ENCODE data around the gene ZNF516. TPM values are rescaled to one million over a fixed set of nuclear protein-coding genes. Genes with fewer than 3 reads are reported as not detected.

The ZNF516 gene
- total and polyA plus RNA-seq, 7 donors = 2.4 to 20.6 (median 9.6) TPM

DNA sequence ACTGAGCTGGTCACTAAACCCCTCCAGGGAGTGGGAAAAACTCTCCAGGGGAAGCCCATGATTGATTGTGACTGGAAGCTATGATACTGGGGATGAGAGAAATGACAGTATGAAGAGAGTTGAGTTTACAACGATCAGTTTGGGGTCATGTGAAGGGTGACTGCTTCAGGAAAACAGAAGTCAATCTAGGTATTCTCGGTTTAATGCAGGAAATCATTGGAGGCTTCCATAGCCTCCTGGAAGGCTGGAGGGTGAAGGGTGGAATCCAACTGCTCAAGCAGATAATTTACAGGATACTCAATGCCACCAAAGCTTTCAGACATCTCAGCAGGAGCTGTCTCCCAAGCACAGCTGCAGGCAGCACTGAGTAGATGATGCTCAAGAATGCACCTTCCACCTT, 154.6 kb downstream of the ZNF516 start:
- TF ChIP-seq, protein P1, sequence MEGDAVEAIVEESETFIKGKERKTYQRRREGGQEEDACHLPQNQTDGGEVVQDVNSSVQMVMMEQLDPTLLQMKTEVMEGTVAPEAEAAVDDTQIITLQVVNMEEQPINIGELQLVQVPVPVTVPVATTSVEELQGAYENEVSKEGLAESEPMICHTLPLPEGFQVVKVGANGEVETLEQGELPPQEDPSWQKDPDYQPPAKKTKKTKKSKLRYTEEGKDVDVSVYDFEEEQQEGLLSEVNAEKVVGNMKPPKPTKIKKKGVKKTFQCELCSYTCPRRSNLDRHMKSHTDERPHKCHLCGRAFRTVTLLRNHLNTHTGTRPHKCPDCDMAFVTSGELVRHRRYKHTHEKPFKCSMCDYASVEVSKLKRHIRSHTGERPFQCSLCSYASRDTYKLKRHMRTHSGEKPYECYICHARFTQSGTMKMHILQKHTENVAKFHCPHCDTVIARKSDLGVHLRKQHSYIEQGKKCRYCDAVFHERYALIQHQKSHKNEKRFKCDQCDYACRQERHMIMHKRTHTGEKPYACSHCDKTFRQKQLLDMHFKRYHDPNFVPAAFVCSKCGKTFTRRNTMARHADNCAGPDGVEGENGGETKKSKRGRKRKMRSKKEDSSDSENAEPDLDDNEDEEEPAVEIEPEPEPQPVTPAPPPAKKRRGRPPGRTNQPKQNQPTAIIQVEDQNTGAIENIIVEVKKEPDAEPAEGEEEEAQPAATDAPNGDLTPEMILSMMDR (IDR thresholded peaks at IDR 0.05) = no peak
- H3K4me1 ChIP-seq = no peaks in the 10 kb centered on the region
- H3K9me3 ChIP-seq = peaks cover 5% of the 10 kb centered on the region
- no peak for DNase-seq
- no peaks in the 10 kb centered on the region for H3K36me3 ChIP-seq (ENCODE audit: insufficient read depth in 1 of 2, low read depth in 1 of 2)
- H3K27ac ChIP-seq = no peak overlapping the region
- H3K27me3 ChIP-seq (ENCODE audit: insufficient read depth in 3 of 3, low read length in 2 of 3) = no peaks in the 10 kb centered on the region
- no peak overlapping the region for H3K4me3 ChIP-seq
- no peak for ATAC-seq
- intact Hi-C loops (cut with DNase I) = loop anchor here in 1 of 2 donors (10.0 kb wide), 1 partner anchor 1686 kb away; no protein-coding TSS in a partner anchor
- 91 to 92% (median 91%) methylated on average over 2 of the region's 2 CpGs for whole genome bisulfite sequencing, 3 donors

DNA sequence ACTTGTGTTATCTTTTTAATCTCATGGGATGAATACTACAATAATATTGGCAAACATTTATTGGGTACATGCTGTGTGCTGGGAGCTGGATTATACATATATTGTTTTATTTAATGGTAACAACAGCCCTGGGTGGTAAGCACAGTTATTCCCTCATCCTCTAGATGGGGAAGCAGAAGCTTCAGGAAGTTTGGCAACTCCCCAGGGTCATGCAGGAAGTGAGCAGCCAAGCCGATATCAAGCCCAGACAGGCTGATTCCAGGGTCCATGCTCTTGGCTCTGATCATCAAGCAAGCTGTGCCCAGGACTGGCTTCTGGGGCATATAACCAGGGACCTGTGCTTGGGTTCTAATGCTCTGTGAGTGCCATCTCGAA, 155.8 kb downstream of the ZNF516 start:
- intact Hi-C loops (cut with DNase I) = no loop called here
- 54 to 59% (median 56%) methylated on average over 2 of the region's 2 CpGs for WGBS, 3 donors
- H3K27me3 ChIP-seq (ENCODE audit: insufficient read depth in 3 of 3, low read length in 2 of 3) = no peaks in the 10 kb centered on the region
- DNase-seq (no peak), ATAC-seq (no peak)
- H3K9me3 ChIP-seq = peaks cover 5% of the 10 kb centered on the region
- TF ChIP-seq, protein P1 (IDR thresholded peaks at IDR 0.05) = no peak
- H3K4me3 ChIP-seq = no peak overlapping the region
- no peaks in the 10 kb centered on the region for H3K4me1 ChIP-seq
- no peaks in the 10 kb centered on the region for H3K36me3 ChIP-seq (ENCODE audit: insufficient read depth in 1 of 2, low read depth in 1 of 2)
- no peak overlapping the region for H3K27ac ChIP-seq

DNA sequence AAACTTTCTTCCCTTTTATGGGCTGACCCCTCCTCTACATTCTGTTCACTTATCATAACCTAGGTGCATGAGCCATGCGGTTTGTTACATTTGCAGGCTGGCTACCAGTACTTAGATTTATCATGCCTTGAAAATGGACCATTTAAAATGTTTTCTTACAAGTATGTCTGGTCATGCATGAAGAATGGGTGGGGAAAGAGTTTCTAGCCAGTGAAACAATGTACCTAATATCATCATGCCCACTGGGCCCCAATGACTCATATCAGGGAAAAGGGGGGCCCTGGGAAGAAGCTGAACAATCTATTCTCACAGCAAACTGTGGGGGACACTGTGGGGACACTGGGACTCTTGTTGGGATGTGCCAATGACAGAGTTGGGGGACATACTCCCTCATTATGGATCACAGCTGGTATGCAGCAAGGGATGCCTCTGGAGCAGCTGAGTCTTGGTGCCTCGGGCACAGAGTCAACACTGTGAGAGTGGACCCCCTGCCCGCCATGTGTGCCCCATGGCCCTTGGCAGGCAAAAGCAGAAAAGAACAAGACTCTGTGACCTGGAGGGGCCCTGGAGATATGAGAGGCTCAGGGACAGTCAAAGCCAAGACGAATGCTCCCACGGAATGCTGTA, 156.3 kb downstream of the ZNF516 start:
- no peaks in the 10 kb centered on the region for H3K36me3 ChIP-seq (ENCODE audit: insufficient read depth in 1 of 2, low read depth in 1 of 2)
- peaks cover 5% of the 10 kb centered on the region for H3K9me3 ChIP-seq
- ATAC-seq (no peak), DNase-seq (no peak)
- no peak overlapping the region for H3K27ac ChIP-seq
- no peaks in the 10 kb centered on the region for H3K4me1 ChIP-seq
- H3K4me3 ChIP-seq = no peak overlapping the region
- intact Hi-C loops (cut with DNase I) = no loop called here
- TF ChIP-seq, protein P1 (IDR thresholded peaks at IDR 0.05) = no peak
- WGBS, 3 donors = 77 to 87% (median 78%) methylated on average over 5 of the region's 5 CpGs
- H3K27me3 ChIP-seq (ENCODE audit: insufficient read depth in 3 of 3, low read length in 2 of 3) = no peaks in the 10 kb centered on the region

DNA sequence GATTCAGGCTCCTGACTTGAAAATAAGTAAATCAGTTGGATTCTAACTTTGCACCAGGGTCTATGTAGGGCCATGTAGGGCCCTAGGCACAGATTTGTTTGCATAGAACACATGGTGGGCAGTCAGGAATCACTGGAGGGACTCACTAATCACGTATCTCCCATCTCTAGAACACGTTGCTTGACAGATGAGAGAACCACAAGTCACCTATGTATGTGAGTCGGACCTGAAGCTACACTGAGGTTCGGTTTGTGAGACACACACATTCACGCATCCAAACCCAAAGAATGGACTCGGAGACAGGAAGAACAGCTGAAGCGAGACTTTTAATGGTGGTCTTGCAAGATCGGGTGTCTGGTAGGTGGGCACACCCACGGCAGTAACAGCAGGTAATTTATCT, 157.0 kb downstream of the ZNF516 start:
- Histone ChIP-seq H3K27ac (no peak overlapping the region), H3K36me3 (ENCODE audit: insufficient read depth in 1 of 2, low read depth in 1 of 2) (no peaks in the 10 kb centered on the region), H3K9me3 (peaks cover 11% of the 10 kb centered on the region), H3K4me3 (no peak overlapping the region), H3K27me3 (ENCODE audit: insufficient read depth in 3 of 3, low read length in 2 of 3) (no peaks in the 10 kb centered on the region), H3K4me1 (no peaks in the 10 kb centered on the region)
- DNase-seq (no peak), ATAC-seq (no peak)
- intact Hi-C loops (cut with DNase I) = no loop called here
- WGBS, 3 donors = 90 to 94% (median 93%) methylated on average over 9 of the region's 9 CpGs
- TF ChIP-seq, protein P1 (IDR thresholded peaks at IDR 0.05) = no peak

Measured in psoas muscle (tissue), 8 donors.